ENCODE measurements around the gene ESPN.

GRCh38 chr1:6484826-6485167, 60.2 kb downstream of the ESPN start:
- TF ChIP-seq POU2F2 (IDR thresholded peaks at IDR 0.05; ENCODE audit: low read depth, low read length) (no peak), POLR2AphosphoS5 (IDR thresholded peaks at IDR 0.05; ENCODE audit: low read depth, low read length) (no peak), POLR2A (IDR thresholded peaks at IDR 0.05; ENCODE audit: low read depth, low read length) (no peak), TAF1 (IDR thresholded peaks at IDR 0.05; ENCODE audit: low read depth, low read length) (no peak), PAX5 (IDR thresholded peaks at IDR 0.05; ENCODE audit: insufficient read depth, low read length, severe bottlenecking) (no peak), SPI1 (IDR thresholded peaks at IDR 0.05; ENCODE audit: low read depth, low read length) (no peak)

Measured in GM12891 (cell line).